ENCODE measurements around the gene PICK1. TPM values are rescaled to one million over a fixed set of nuclear protein-coding genes. Genes with fewer than 3 reads are reported as not detected.

Gene PICK1
- total and polyA plus RNA-seq, 2 of the 4 experiments (the other 2 are of a cell fraction) = 16.5 to 21.0 TPM

DNA sequence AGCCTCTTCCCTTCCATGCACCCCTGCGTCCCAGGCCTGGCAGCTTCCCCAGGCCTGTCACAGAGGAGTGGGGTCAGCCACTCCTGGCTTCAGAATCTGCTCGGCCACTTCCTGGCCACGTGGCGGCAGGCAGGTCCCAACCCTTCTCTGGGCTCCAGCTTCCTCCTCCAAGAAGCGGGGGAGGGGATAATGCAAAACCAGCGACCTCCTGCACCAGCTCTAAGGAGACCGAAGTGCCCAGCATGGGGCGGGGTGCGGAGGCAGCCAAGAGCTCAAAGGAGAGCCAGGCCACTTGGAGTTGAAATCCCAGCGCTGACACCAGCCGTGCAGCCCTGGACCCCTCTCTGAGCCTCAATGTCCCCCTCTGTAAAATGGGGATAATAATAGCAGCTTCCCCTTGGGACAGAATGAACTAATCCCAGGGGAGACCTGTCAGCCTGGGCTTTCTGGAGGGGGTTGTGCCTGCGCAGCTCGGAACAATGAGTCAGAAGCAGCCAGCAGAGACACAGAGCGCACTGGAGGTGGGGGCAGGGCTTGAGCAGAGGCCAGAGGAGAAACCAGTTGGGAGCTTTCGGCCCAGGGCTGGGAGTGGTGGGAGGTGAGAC, 22.8 kb upstream of the PICK1 start (continued):
- TF ChIP-seq, protein P1, sequence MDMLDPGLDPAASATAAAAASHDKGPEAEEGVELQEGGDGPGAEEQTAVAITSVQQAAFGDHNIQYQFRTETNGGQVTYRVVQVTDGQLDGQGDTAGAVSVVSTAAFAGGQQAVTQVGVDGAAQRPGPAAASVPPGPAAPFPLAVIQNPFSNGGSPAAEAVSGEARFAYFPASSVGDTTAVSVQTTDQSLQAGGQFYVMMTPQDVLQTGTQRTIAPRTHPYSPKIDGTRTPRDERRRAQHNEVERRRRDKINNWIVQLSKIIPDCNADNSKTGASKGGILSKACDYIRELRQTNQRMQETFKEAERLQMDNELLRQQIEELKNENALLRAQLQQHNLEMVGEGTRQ (IDR thresholded peaks at IDR 0.05; ENCODE audit: low read depth, low read length) = peak; percentile 40; the same call in 1 of the 2 replicates
- TF ChIP-seq MAFK (IDR thresholded peaks at IDR 0.05; ENCODE audit: low read depth, low read length) = no peak
- peak; percentile 13; the same call in 1 of the 2 replicates for TF ChIP-seq RAD21 (IDR thresholded peaks at IDR 0.05; ENCODE audit: low read length)
- TF ChIP-seq NFE2L2 (IDR thresholded peaks at IDR 0.05; ENCODE audit: low read depth, low read length) = no peak
- TF ChIP-seq, protein P2, sequence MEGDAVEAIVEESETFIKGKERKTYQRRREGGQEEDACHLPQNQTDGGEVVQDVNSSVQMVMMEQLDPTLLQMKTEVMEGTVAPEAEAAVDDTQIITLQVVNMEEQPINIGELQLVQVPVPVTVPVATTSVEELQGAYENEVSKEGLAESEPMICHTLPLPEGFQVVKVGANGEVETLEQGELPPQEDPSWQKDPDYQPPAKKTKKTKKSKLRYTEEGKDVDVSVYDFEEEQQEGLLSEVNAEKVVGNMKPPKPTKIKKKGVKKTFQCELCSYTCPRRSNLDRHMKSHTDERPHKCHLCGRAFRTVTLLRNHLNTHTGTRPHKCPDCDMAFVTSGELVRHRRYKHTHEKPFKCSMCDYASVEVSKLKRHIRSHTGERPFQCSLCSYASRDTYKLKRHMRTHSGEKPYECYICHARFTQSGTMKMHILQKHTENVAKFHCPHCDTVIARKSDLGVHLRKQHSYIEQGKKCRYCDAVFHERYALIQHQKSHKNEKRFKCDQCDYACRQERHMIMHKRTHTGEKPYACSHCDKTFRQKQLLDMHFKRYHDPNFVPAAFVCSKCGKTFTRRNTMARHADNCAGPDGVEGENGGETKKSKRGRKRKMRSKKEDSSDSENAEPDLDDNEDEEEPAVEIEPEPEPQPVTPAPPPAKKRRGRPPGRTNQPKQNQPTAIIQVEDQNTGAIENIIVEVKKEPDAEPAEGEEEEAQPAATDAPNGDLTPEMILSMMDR (conservative IDR thresholded peaks at IDR 0.05; ENCODE audit: low read depth, low read length) = no peak; the same call in 1 of the 2 replicates

Measured in IMR-90 (cell line).